IPS-11a (cell line): ENCODE measurements around the gene PIGN.
"Not testable (repeated sequence)": the region's sequence is repeated elsewhere in the genome, so short reads cannot be mapped to it uniquely, and the experiment has no call there.

ENCODE experiments used
- H3K4me3 ChIP-seq: one replicate; pipeline ENCODE4 v1.5.1; 2013; ENCODE audit warnings: low read depth, low read length, control low read depth

Gene PIGN

GRCh38 chr18:62183578-62184195 lies 3.2 kb downstream of the PIGN start:
- no peak overlapping the region for H3K4me3 ChIP-seq

DNA sequence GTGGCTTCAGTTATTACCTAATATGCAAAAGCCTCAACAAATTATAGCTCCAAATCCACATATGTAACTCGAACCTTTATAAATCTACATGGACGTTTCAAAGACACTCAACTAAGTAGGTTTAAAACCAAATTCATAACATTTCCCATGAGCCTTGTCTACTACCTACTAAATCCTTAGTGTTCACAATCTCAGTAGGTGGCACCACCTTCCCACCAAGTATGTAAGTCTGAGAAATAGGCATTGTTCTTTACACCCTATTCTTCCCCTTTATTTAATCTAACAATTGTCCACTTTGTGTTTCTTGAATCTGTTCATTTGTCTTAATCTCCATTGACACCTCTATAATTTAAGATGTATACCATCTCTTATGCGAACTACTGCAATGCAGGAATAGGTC lies 4.6 kb downstream of the PIGN start:
- H3K4me3 ChIP-seq, result no peak overlapping the region

GRCh38 chr18:62179213-62179612 lies 7.6 kb downstream of the PIGN start:
- H3K4me3 ChIP-seq, result no peak overlapping the region

- H3K4me3 ChIP-seq, result no peak overlapping the region
Measured at GRCh38 chr18:62177271-62177670, 9.6 kb downstream of the PIGN start.

- no peak overlapping the region for H3K4me3 ChIP-seq
Measured at GRCh38 chr18:62175521-62175920, 11.3 kb downstream of the PIGN start.

DNA sequence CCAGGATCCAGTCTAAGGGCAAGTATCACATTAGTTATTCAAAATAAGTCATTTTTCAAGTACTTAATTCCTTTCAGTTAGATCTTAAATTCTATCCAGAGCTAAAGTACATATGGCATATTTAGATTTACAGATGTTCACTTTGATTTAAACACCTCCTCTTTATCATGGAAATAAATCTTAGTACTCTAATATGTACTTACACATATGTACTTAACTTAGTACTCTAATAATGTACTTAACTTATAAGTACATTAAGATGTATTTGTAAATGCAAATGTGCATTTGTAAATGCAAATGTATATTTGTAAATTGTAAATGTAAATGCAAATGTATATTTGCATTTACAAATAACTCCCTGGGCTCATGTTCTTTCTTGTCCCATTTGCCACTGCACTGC lies 14.6 kb downstream of the PIGN start:
- H3K4me3 ChIP-seq, result no peak overlapping the region

- no peak overlapping the region for H3K4me3 ChIP-seq
Measured at GRCh38 chr18:62170857-62171256, 16.0 kb downstream of the PIGN start.

GRCh38 chr18:62166524-62166923 lies 20.3 kb downstream of the PIGN start:
- not testable (repeated sequence) for H3K4me3 ChIP-seq

GRCh38 chr18:62165583-62165982 lies 21.3 kb downstream of the PIGN start:
- H3K4me3 ChIP-seq, result no peak overlapping the region

GRCh38 chr18:62164855-62165487 lies 21.9 kb downstream of the PIGN start:
- no peak overlapping the region for H3K4me3 ChIP-seq

GRCh38 chr18:62164310-62164709 lies 22.5 kb downstream of the PIGN start:
- no peak overlapping the region for H3K4me3 ChIP-seq

GRCh38 chr18:62157843-62158242 lies 29.0 kb downstream of the PIGN start:
- H3K4me3 ChIP-seq, result no peak overlapping the region

DNA sequence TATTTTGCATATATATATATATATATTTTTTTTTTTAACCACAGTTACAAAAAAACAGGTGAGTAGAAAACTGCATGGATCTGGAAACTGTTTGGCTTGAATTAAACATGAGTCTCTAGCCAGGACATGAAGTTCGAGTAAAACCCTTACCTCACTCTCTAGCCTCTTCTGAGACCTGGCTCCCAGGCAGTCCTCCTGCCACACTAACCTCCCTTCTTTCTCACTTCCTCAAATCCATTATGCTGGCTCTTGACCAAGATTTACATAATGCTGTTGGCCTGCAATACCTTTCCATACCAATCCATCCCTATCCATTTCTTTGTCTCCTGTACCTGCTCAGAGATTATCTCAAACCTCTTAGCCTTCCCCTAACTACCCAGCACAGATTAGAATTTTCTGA lies 34.0 kb downstream of the PIGN start:
- H3K4me3 ChIP-seq, result no peak overlapping the region

- no peak overlapping the region for H3K4me3 ChIP-seq
Measured at GRCh38 chr18:62151068-62151771, 35.6 kb downstream of the PIGN start.

DNA sequence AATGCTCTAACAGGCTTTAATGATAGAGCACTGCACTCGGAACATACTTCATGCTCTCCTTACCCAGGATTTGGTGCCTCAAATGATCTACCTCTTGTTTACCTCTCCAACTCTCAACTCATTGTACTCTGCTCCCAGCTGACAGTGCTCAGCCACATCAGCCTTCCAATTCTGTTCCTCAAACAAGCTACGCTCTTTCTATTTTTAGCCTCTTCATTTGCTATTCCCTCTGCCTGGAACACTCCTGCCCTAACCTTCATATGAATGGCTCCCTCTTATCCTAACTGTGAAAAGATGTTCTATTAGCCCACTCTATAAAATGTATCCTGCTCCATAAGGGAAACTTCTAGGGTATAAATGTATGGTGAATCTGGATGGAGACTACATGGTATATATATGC lies 42.5 kb downstream of the PIGN start:
- H3K4me3 ChIP-seq, result no peak overlapping the region

DNA sequence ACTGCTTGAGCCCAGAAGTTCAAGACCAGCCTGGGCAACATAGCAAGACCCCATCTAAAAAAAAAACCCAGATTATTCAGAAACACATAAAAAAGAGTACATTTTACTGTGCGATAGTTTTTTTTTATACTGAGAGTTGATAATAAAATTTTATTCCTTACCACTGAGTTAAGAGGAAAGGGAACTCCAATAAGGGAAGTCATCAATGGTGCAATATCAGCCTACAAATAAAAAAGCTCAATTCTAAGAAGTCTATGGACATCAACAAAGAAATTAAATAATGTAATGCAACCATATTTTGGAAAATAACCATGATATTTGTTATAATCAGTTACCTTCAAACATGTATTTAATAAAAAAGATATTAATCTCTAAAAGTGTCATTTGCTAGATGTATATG lies 46.6 kb downstream of the PIGN start:
- H3K4me3 ChIP-seq, result no peak overlapping the region

- H3K4me3 ChIP-seq, result no peak overlapping the region
Measured at GRCh38 chr18:62138461-62139235, 48.2 kb downstream of the PIGN start.

DNA sequence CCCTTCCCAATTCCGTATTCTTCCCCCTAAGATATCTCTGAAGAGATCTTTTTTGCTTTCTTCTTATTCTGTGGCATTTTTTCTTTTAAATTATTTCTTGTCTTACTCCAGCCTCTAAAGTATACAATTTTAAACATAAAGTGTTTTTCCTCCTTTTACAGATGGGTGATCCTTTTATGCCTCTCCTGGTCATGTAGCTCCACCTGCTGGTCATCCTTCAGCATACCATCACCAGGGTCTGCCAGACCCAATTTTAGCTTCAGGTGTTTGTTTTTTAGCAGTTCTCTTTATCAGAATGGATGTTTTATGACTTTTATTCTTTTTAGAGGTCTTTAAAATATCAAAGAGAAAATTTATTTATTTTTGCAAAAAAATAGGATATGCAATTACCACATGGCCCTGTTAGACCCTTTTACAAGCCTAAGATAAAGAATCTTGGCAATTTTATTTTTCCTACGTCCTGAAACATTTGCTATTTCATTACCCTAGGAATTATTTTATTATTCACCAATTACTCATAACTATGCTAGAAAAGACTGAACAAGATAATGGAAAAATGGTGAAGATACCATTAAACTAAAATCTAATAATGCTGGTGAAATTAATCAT lies 55.5 kb downstream of the PIGN start:
- H3K4me3 ChIP-seq, result no peak overlapping the region

- no peak overlapping the region for H3K4me3 ChIP-seq
Measured at GRCh38 chr18:62128157-62128556, 58.7 kb downstream of the PIGN start.

GRCh38 chr18:62126737-62127136 lies 60.1 kb downstream of the PIGN start:
- H3K4me3 ChIP-seq, result no peak overlapping the region

DNA sequence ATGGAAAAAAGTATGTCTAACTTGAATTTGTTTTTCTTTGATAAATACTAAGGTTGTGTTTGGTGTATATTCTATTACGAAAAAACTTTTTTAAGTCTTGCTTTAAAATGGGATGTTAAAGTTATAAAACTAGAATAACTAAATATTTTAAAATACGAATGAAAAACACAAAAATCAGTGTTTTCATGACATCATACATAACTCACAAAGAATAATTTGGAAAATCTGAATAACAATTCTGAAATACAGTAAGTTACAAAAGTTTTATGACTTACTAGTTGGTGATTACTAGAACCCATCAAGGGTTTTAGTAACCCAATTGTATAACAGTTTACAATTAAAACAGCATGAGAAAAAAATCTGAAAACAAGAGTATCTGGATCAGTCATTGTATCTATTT lies 61.2 kb downstream of the PIGN start:
- no peak overlapping the region for H3K4me3 ChIP-seq
